Measurements from ENCODE around the gene ABCB6. TPM values are rescaled to one million over a fixed set of nuclear protein-coding genes. Genes with fewer than 3 reads are reported as not detected.

ABCB6 gene
- polyA plus RNA-seq, 12 donors: 28.3 to 42.0 (median 29.6) TPM; not detected in 1

DNA sequence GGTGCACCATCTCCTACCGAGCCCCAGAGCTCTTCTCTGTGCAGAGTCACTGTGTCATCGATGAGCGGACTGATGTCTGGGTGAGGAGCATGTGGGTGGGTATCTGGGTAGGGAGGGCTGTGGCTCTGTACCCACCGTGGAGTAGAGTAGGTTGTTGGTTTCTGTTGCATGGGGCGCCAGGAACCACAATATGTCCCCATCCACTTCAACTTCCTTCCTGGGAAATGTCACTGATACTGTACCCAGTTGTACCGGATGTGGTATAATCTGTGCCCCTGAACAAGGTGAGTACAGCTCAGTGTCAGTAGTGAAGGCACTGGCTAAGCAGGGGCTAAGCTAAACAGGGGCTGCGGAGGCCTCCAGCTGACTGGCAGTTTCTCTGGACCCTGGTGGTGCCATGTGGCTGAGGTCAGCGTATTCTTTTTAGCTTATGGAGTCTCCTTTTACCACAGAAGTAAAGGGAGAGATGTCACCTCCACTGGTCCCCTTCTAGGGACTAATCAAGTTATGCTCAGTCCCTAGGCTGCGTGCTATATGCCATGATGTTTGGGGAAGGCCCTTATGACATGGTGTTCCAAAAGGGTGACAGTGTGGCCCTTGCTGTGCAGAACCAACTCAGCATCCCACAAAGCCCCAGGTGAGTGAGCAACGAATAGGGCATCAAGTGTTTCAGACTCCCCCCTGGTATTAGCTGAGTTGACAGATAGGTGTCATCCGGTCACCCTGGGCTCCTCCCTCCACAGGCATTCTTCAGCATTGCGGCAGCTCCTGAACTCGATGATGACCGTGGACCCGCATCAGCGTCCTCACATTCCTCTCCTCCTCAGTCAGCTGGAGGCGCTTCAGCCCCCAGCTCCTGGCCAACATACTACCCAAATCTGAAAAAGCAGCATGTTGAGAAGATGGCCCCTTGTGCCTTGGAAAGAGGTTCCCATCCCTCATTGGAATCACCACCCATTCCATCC is 29.2 kb upstream of the ABCB6 start:
- no peak for DNase-seq

DNA sequence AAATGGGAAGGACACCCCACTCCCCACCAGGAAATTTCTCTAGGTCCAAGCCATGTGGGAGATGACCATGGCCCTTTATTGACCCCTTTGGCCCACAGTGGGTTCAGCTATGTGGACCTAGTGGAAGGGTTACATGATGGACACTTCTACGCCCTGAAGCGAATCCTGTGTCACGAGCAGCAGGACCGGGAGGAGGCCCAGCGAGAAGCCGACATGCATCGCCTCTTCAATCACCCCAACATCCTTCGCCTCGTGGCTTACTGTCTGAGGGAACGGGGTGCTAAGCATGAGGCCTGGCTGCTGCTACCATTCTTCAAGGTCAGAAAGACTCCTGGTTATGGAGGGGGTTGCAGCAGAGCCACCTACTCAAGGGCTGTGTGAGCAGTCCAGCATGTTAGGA is 27.8 kb upstream of the ABCB6 start:
- no peak for DNase-seq

DNA sequence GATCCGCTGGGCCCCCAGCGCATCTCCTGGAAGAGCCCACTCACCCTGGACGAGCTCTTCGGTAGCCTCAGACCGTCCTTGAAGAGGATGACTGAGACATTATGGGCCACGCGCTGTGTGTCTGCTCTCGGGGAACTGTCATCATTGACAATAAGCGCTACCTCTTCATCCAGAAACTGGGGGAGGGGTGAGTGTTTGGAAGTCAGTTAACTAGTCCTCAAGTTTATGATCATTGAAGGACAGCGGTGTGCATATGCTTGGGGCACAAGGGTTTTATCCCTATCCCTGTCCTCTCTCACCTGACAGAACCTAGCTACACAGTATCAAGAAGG is 27.1 kb upstream of the ABCB6 start:
- DNase-seq: peak; percentile 19

DNA sequence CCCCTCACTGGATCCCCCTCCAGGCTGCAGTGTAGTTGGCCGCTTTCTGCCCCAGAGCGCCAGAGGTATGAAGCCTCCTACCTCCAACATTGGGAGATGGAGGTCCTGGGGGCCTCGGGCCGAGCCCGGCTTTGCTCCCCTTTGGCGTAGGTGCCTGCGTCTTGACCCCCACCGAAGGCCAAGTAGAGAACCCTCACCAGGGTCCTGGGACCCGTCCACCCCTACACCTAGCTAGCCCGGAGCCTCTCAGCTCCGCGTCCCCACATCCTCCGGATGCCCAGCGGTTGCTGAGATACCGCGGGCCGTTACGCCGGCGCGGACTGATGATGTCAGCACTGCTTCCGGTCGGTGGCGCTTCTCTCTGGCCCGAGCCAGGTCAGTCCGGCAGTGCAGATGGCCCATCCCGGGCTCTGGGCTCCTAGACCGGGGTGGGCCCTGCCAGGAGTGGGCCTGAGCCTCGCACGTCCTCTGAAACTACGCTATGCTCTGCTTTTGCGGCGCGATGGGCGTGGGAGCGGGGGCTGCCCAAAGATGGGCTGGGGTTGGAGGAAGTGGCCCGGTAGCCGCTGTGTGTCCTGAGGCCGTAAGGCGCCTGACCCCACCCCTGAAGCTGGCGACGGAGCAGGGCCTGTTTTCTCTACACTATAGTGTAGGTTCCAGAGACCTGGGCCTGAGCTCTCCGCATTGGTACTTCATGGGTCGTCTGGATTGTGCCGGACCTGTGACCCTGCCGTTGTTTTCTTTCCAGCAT is 26.6 kb upstream of the ABCB6 start, which contains the start of the genes GLB1L and STK16:
Gene GLB1L, minus strand, starts transcription at position 297 of the 751 bp plus-strand sequence. CDS start 1,871 bp downstream, outside the sequence.
Gene STK16, plus strand, starts transcription at position 332 of the 751 bp plus-strand sequence. CDS start 521 bp downstream, outside the sequence.
- peak; percentile 97 for DNase-seq

DNA sequence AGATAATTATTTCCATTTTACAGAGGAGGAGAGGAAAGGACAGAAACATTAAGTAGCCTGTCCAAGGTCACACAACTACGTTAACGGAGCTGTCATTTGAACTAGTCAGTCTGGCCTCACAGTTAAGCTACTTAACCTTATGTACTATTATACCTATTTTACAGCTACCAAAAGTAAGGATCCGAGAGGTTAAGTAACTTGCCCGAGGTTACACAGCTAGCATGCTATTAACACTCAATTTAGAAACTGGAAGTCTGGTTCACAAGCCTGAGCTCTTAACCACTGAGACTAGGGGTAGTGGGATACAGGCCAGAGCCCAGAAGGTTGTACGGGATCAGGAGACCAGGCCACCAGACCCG is 26.0 kb upstream of the ABCB6 start:
- no peak for DNase-seq

DNA sequence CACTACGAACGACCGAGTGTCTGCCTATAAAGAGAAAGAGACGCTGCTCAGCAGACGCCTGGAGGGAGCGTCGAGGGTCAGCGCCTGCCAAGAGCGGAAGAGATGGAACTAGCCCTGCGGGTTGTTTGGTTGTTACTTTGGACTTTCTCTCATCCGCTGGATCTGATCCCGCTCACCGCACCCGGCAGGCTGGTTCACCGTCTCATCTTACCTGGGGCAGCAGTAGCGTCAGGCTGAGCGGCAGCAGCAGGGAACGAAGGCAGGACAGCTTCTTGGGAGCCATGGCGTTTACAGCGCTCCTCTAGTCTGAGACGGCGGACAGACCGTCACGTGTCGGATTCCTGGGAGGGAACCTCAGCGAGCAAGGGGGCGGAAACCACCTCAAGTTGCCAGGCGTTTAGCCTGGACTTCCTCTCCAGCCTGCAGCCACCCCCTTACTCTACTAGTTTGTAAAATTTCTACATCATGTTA is 24.6 kb upstream of the ABCB6 start:
- no peak for DNase-seq

DNA sequence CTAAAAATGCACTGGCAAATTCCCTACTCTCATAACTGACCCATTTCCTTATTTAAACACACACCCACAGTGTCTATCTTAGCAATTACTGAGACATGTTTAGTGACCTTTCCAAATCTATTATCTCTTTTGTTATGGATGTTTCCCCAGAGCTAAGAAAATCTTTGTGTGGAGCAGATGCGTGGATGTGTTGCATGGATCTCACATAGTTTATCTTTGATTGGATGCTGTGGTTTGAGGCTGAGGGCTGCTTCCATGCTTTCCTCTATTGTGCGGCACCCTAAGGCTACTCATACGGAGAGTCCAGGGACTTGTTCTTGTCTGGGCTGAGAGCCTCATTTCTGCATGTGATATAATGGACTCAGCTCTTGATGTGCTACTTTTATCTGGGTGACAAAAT is 15.6 kb upstream of the ABCB6 start:
- no peak for DNase-seq

DNA sequence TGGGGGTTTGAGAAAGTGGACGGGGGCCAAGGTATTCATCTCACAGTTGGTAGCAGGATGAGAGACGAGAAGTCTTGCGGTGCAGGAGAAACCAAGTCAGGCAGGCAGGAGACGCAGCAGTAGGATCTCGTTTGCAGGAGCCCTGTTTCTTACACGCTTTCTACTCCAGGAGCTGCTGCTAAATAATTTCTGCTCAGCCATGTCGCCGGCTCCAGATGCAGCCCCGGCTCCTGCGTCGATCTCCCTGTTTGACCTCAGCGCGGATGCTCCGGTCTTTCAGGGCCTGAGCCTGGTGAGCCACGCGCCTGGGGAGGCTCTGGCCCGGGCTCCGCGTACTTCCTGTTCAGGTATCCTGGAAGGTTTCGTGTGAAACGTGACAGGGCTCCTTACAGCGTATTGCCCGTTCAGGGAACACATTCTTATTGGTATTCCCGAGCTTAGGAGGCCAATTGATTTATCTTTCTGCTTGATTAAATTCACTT is 11.3 kb upstream of the ABCB6 start:
- DNase-seq: peak; percentile 20

DNA sequence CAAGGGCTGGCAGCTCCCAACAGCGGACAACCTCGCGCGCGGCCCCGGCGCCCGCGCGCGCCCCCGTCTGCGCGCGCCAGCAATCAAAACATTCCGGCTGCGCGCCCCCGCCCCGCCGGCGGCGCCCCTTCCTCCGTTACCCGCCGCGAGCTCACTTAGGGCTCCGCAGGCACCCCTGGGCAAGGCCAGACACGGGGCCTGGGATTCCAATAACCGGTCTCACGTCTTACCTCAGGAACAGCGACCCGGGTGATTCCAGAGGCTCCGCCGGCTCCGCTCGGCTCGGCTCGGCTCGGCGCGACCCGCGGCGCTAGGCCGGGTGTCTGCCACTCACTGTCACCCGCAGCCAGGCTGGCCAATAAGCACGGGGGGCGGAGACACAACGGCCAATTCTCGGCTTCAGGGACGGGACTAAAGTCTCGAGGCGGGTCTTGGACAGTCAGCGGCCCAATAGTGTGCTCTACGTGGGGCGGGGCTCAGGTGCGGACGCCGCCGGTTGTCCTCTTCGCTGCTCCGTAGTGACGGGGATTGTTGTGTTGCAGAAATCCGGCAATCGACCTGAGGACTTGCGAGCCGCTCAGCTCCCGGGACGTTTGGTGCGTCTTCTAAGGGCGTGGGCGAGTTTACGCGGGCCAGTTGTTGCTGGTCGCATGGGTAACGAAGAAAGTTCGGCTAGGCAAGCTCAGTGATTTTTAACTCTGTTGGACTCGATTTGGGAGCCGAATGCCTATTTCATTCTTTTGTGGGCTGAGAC is 10.7 kb upstream of the ABCB6 start, which contains the start of the genes ANKZF1 and ATG9A:
Gene ANKZF1, plus strand, starts transcription at position 502 of the 754 bp plus-strand sequence. CDS start 452 bp downstream, outside the sequence.
Gene ATG9A, minus strand, starts transcription at position 332 of the 754 bp plus-strand sequence. CDS start 1,612 bp downstream, outside the sequence.
- DNase-seq: peak; percentile 97

DNA sequence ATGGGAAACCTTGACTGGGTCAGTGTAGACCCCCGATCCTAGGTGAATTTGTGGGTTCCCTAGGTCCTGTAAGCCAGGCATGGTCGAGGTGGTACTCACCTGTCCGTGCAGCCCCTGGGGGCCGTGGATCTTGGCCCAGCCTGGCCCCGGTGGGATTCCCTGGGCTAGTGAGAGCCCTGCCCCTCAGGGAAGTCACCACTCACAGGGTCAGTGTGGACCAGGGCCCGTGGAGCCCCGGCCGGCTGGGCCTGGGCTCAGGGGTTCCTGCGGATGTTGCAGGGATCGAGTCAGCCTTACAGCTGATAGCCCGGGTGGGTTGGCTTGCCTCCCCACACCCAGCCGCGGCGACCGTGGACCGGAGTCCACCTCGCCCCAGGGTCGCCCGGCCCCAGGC is 10.2 kb upstream of the ABCB6 start:
- DNase-seq: no peak

DNA sequence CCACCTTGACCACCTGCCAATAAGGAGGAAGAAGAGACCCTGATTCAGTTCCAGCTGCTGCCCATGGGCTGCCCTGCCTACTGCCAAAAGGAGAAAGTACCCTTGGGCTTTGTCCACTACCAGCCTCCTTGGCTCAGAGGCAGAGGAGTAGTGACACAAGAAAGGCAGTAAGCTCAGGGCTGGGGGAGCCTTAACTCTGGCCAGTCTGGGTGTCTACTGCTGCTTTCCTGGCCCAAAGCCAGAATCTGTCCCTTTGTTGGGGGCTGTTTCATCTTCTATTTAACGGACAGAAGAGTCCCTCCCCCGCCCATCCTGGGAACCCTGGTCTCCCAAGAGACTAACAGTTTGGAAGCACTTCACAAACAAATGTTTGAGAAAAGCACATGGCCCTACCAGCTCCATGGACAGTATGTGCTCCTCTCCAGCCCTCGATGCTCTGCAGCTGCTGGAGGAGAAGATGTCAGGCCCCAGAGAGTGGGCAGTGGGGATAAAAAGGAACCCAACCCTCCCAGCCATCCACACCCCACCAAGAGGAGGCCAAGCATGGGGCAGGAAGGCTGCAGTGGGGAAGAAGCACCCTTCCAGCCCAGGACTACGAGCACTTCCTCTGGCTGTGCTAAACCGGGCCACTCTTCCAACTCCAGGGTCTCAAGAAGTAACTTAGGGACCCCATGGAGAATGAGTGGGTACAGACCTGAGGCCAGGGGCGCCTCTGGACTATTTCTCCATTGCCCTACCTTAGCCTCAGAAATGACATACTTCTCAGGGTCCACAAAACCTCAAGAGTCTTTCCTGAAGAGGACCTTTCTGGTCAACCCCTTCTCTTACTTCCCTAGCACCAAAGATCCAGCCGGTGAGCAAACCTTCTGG is 9.5 kb upstream of the ABCB6 start:
- DNase-seq: no peak

DNA sequence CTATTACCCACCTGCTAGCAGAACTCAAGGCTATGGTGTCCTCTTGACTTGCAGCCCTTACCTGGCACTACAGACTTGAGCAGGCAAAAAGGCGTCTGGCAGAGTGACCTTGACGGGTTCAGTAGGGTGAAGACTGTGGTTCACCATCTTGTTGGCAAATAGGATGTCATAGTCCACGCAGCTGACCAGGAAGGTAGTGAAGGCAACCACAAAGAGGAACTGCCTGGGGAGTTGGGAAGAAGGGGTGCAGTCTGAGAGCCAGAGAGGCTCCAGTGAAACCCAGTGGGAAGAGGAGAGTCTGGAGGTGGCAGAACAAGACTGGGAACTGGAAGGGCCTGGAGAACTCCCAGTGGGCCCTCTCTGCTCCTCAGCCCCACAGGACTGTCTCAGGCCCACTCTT is 6.6 kb upstream of the ABCB6 start:
- DNase-seq: no peak

DNA sequence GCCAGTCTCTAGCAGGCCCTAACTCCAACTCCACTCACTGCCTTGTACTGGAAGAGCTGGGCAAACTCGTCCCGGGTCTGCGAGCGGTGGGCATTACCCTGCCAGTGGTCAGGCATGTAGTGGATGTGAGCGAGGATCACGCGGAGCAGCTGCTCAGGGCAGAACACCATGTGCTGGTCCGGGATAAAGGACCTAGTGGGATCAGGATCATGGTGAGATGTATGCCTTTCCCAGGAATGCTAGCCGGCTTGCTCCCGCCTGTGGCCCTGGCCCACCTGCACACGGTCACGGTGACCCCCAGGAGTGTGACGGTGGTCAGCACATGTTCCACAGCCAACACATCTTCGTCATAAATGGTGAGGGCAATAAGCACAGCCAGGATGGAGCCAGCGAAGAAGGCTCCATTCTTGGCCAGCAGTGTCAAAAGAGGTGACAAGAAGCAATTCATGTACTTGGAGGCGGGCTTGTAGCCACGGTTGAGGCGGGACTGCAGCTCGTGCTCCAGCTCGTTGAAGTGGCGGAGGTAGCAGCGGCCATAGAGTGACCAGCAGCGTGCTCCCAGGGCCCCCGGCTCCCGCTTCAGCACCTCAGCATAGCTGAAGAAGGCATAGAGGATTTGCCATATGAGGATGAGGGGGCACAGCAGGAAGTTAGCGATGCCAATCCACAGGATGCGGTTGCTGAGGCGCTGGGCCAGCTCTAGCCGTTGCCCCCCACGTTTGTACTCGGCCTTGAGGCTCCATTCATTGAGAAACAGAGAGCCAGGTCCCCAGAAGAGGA is 5.3 kb upstream of the ABCB6 start:
- DNase-seq: no peak

DNA sequence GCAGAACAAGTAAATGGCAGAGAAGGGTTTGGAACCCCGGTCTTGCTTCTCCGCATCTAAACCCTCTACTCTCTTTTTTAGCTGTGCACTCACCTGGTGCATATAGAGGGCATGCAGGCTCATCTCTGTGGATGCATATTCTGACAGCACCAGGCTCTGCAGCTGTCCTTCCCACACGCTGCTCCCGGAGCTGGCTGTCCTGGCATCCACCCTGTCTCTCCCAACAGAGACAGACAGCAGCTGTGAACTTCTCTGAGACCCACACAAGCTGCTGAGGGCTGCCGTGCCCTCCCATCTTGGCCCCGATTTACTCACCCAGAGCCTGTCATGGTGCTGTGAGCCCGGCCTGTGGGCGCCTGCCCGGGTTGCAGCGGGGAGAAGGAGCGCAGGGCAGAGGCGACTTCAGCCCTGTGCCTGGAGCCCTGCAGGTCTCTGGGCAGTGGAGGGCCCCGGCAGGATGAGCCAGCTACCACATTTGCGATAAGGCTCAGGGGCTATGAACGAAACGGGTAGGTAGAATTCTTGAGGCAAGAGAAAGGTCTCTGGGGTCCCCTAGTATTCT is 3.3 kb upstream of the ABCB6 start:
- no peak for DNase-seq

DNA sequence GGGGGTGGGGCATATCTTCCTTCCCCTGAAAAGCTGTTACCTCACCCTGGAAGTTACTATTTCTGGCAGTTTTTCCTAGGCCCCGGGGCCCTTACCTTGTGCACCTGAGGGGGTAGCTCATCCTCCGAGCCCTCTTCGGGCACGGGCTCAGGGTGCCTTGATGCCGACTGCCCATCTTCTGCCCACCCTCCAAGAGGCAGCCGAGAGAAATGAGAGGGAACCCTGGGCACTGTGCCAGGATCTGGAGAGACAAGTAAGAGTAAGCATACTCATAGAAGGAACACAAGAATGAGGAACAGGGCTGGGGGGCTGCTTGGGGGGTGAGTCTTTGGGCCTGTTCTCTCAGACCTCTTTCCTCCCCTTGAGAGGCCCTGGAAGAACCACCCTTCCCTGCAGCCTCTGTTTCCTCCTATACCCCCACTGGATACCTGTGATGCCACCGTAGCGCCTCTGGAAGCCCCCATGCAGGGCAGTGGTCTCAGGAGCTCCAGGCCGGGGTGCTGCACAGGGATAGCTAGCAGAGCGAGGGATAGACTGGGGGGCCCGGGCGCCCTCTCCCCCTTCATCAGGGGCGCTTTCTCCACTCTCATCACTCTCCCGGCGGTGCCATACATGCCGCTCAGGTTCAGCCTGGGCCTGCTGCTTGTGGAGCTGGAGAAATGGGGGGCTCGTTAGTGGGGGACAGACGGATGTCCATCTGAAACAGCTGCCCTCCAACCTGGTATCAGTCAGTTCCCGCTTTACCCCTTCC is 2.1 kb upstream of the ABCB6 start:
- DNase-seq: no peak

DNA sequence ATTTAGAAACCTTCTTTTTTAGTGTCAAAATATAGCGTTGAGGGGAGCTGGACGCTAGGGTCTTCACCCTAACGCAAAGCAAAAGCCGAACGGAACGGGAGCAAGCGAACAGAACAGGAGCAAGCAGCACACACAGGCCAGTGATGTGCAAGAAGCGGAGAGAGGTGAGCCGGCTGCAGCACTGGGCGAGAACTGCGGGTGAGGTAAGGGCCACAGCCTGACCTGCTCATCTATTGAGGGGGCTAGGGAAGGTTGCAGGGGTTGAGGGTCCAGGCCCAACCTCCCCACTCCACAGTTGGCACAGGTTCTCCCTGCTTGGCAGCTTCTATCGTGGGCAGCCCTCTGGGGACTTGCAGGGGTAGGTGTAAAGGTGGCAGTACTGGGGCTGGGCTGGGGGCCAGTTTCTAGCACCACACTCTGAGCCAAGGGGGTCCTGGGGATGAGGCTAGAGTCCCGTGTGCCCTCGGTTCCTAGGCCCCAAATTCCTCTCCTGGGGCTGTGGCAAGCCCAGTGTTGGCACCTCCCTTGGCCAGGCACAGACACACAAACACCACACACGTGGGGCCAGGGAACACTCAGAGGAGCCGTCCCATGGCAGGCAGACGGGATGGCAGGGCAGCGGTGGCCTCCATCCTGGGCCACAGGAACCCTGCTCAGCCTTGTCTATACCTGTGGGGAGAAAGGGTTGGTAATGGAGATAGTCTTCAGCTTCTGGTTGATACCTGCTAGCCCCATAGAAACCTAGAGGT is 1.2 kb upstream of the ABCB6 start:
- DNase-seq: no peak

DNA sequence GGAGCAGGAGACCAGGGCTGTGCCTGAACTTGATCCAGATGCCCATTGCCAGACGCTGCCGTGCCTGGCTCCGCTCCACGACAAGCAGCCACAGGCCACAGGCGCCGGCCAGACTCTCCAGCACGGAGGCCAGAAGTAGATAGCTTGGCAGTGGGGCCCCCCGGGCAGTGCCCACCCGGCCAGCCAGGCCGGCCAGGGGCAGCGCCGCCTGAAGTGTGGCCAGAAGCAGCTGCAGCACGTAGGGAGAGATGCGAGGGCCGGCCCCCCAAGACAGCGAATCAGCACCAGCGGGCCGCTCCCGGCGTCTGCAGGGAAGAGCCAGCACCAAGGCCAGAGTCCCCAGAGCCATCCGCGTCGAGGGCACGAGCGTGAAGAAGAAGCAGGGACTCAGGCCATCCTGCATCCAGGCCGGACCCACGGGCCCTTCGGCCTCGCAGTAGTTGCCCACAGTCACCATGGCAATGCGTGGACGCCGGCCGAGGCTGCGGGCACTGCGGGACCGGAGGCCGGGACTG is 484 bp downstream of the ABCB6 start:
- DNase-seq: no peak

DNA sequence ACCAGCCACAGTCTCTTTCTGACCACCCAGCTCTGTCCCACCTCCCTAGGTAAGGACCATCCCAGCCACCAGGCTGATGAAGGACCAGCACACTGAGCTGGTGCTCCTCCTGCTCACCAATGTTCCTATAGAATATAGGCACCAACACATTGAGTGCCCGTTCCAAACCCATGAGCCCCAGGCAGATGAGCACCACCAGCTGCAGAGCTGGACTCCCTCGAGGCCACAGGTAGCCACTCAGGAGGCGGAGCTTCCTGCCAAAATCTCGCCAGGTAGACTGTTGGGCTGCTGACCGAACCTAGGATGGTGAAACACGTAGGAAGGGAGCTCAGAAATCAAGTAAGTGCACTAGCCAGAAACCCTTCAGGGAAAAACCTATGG is 2.2 kb downstream of the ABCB6 start:
- no peak for DNase-seq
